Neuronal stem cell (in vitro differentiated cells): ENCODE measurements around the gene ZNF320.
"Not testable (repeated sequence)": the region's sequence is repeated elsewhere in the genome, so short reads cannot be mapped to it uniquely, and the experiment has no call there.

Experiments
- DNase-seq: peaks from one replicate; pipeline ENCODE4 v3.0.0-alpha.2; 2013; ENCODE audit warnings: low spot score
- H2AFZ ChIP-seq: one replicate; pipeline ENCODE4 v1.6.1; 2013; ENCODE audit warnings: mild to moderate bottlenecking, low read length, inconsistent platforms
- H2AK5ac ChIP-seq: 2 replicates; pipeline ENCODE4 v1.6.1; 2013; ENCODE audit warnings: low read depth, mild to moderate bottlenecking, inconsistent platforms, low read length, moderate library complexity, mixed read lengths
- H2BK120ac ChIP-seq: 2 replicates; pipeline ENCODE4 v1.6.1; 2013; ENCODE audit warnings: low read depth, mild to moderate bottlenecking, inconsistent platforms, low read length, moderate library complexity, mixed read lengths
- H2BK12ac ChIP-seq: one replicate; pipeline ENCODE4 v1.6.1; 2013; ENCODE audit warnings: low read length, inconsistent platforms
- H2BK15ac ChIP-seq: 2 replicates; pipeline ENCODE4 v1.6.1; 2013; ENCODE audit warnings: mild to moderate bottlenecking, low read length, inconsistent platforms, mixed read lengths
- H2BK5ac ChIP-seq: one replicate; pipeline ENCODE4 v1.6.1; 2013; ENCODE audit warnings: inconsistent platforms, mild to moderate bottlenecking, low read length, moderate library complexity
- H3K14ac ChIP-seq: one replicate; pipeline ENCODE4 v1.6.1; 2013; ENCODE audit warnings: low read length, inconsistent platforms
- H3K18ac ChIP-seq: 2 replicates; pipeline ENCODE4 v1.6.1; 2013; ENCODE audit warnings: low read length, inconsistent platforms
- H3K23ac ChIP-seq: 2 replicates; pipeline ENCODE4 v1.6.1; 2013; ENCODE audit warnings: low read depth, mild to moderate bottlenecking, mixed read lengths, low read length, inconsistent platforms; ENCODE audit not compliant: poor library complexity
- H3K27ac ChIP-seq: replicated peaks from 3 replicates; pipeline ENCODE4 v1.5.1; 2013; ENCODE audit warnings: low read length, inconsistent platforms
- H3K27me3 ChIP-seq, 3 experiments: 2 replicates each; pipeline ENCODE4 v1.6.1; 2013; ENCODE audit warnings: low read length in 3 of 3, mild to moderate bottlenecking in 2 of 3, inconsistent platforms in 1 of 3, low read depth in 1 of 3, mixed read lengths in 1 of 3, moderate library complexity in 1 of 3; ENCODE audit not compliant: control insufficient read depth in 3 of 3, insufficient read depth in 3 of 3
- H3K36me3 ChIP-seq, 2 donors: replicated peaks in 1 of 2; 2 replicates each; pipeline ENCODE4 v1.6.1; 2013; ENCODE audit warnings: low read length in 2 of 2; ENCODE audit not compliant: control insufficient read depth in 2 of 2, insufficient read depth in 2 of 2
- H3K4ac ChIP-seq: 2 replicates; pipeline ENCODE4 v1.6.1; 2013; ENCODE audit warnings: inconsistent platforms, mild to moderate bottlenecking, low read length, moderate library complexity
- H3K4me1 ChIP-seq, 2 donors: 1 replicate in 1 of 2; 2 replicates in 1 of 2; pipeline ENCODE4 v1.6.1; 2013; ENCODE audit warnings: low read length in 2 of 2, low read depth in 1 of 2; ENCODE audit not compliant: control insufficient read depth in 2 of 2, insufficient read depth in 1 of 2
- H3K4me2 ChIP-seq: one replicate; pipeline ENCODE4 v1.6.1; 2013; ENCODE audit warnings: mild to moderate bottlenecking, low read length, inconsistent platforms; ENCODE audit not compliant: insufficient read depth, poor library complexity, severe bottlenecking
- H3K4me3 ChIP-seq, 2 donors: 2 replicates each; pipeline ENCODE4 v1.5.1; 2013; ENCODE audit warnings: low read length in 2 of 2, mild to moderate bottlenecking in 2 of 2, inconsistent platforms in 1 of 2, moderate library complexity in 1 of 2
- H3K79me1 ChIP-seq: one replicate; pipeline ENCODE4 v1.6.1; 2013; ENCODE audit warnings: low read depth, mild to moderate bottlenecking, inconsistent platforms, low read length, moderate library complexity
- H3K9ac ChIP-seq: one replicate; pipeline ENCODE4 v1.6.1; 2013; ENCODE audit warnings: mild to moderate bottlenecking, low read depth, low read length, inconsistent platforms; ENCODE audit not compliant: poor library complexity
- H3K9me3 ChIP-seq, 2 donors: replicated peaks in 1 of 2; 2 replicates each; pipeline versions ENCODE3 to v1.6.1; 2013; ENCODE audit warnings: low read length in 2 of 2, mild to moderate bottlenecking in 2 of 2, inconsistent platforms in 1 of 2, low read depth in 1 of 2, mixed read lengths in 1 of 2, moderate library complexity in 1 of 2; ENCODE audit not compliant: control insufficient read depth in 2 of 2, insufficient read depth in 1 of 2
- H4K8ac ChIP-seq: one replicate; pipeline ENCODE4 v1.6.1; 2013; ENCODE audit warnings: low read depth, mild to moderate bottlenecking, inconsistent platforms, low read length, moderate library complexity
- H4K91ac ChIP-seq: one replicate; pipeline ENCODE4 v1.6.1; 2013; ENCODE audit warnings: low read length, low read depth, mild to moderate bottlenecking, inconsistent platforms; ENCODE audit not compliant: poor library complexity
- WGBS, 2 donors: extraction: QIAGEN DNeasy Blood & Tissue Kit; methylation state at CpG; one replicate each; pipeline ENCODE4 v1.1.7; 2013; ENCODE audit warnings: missing lambda C conversion rate in 2 of 2, mixed read lengths in 1 of 2; ENCODE audit not compliant: insufficient read length in 2 of 2, insufficient replicate concordance in 1 of 2; ENCODE audit errors: extremely low coverage in 2 of 2; 5-methylcytosine and 5-hydroxymethylcytosine counted together

Gene ZNF320

GRCh38 chr19:52871466-52871865 lies 26.0 kb downstream of the ZNF320 start:
- H2BK12ac ChIP-seq, result no peak overlapping the region
- H3K79me1 ChIP-seq, result no peaks in the 10 kb centered on the region
- H3K4me1 ChIP-seq, result no peaks in the 10 kb centered on the region
- H2AK5ac ChIP-seq, result no peak overlapping the region
- no peak overlapping the region for H2AFZ ChIP-seq
- no peak overlapping the region for H3K4me3 ChIP-seq
- no peak overlapping the region for H2BK5ac ChIP-seq
- H2BK15ac ChIP-seq, result no peak overlapping the region
- no peak overlapping the region for H3K27ac ChIP-seq
- H3K4me2 ChIP-seq, result no peak overlapping the region
- H4K8ac ChIP-seq, result no peak overlapping the region
- no CpG with 5 or more reads among the region's 3 CpGs for WGBS, 2 donors
- H3K4ac ChIP-seq, result no peak overlapping the region
- no peak overlapping the region for H2BK120ac ChIP-seq
- no peak overlapping the region for H3K23ac ChIP-seq
- no peaks in the 10 kb centered on the region for H3K27me3 ChIP-seq
- no peak overlapping the region for H3K9ac ChIP-seq
- H3K18ac ChIP-seq, result no peak overlapping the region
- peaks cover 0 to 8% of the 10 kb centered on the region in 2 donors for H3K9me3 ChIP-seq
- no peak overlapping the region for H4K91ac ChIP-seq
- DNase-seq, result no peak
- H3K36me3 ChIP-seq, result no peaks in the 10 kb centered on the region
- no peak overlapping the region for H3K14ac ChIP-seq

- not testable (repeated sequence) for H3K27me3 ChIP-seq, H2BK12ac ChIP-seq, DNase-seq, H3K4me1 ChIP-seq, H4K91ac ChIP-seq, H3K4me2 ChIP-seq, H3K36me3 ChIP-seq, H2BK120ac ChIP-seq, H3K4me3 ChIP-seq, H3K9me3 ChIP-seq, H3K14ac ChIP-seq, H2BK15ac ChIP-seq, H2AK5ac ChIP-seq, H3K9ac ChIP-seq, H3K23ac ChIP-seq, H3K79me1 ChIP-seq, H2AFZ ChIP-seq, H4K8ac ChIP-seq, H3K4ac ChIP-seq, H2BK5ac ChIP-seq, H3K27ac ChIP-seq, H3K18ac ChIP-seq
- WGBS, 2 donors, result no CpG with 5 or more reads among the region's 11 CpGs
These were observed 29.4 kb downstream of the ZNF320 start for GRCh38 chr19:52868031-52868430.

DNA sequence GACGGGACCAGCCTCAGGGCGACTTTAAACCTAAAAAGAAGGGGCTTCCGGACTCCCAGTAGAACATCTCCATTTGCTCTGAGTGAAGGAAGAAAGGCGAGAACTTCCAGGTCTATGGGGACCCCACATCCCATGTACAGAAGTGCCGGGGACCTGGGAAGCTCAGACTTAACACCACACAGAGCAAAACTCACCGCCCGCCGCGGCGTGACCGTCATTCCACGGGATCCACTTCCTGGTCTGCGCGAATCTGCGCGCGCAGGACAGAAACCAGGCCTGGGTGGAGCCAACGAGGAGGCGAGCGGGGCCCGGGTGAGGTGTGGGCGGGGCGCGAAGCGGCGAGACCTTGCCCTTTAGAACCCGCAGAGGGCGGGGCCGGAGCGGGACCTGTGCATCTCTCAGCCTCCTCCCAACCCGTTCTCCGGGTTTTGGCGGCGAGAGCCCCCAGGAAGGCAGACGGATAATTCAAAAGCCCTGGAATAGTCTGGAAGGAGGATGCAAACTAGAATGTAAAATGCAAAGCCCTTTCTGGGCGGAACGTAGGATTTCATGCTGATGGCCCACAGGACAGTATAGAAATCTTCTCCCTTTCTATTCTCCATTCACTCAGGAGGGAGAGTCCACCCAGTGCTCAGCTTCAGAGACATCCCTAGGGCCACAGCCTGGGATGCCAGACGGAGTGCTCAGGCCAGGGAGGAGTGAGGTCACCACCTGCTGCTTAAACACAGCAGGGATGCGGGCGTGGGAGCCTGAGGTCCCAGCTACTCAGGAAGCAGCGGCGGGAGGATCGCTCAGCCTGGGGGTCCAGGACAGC lies 39.9 kb downstream of the ZNF320 start, which contains the start of gene ZNF468:
Gene ZNF468, minus strand, starts transcription at position 242 of the 814 bp plus-strand sequence. CDS start 3,347 bp downstream, outside the sequence.
- H3K79me1 ChIP-seq, H2AK5ac ChIP-seq, H3K18ac ChIP-seq, H3K27me3 ChIP-seq, H2BK12ac ChIP-seq, H2BK15ac ChIP-seq, H3K27ac ChIP-seq, H2BK5ac ChIP-seq, H3K23ac ChIP-seq, H3K4me1 ChIP-seq, H3K4ac ChIP-seq, H3K14ac ChIP-seq, H2BK120ac ChIP-seq, H3K9ac ChIP-seq, H4K91ac ChIP-seq, H4K8ac ChIP-seq: not testable (repeated sequence)
- Histone ChIP-seq H3K4me3 (peak within 1 kb of the TSS; percentile 74 to 89), H2AFZ (peak within 1 kb of the TSS; percentile 93), H3K36me3 (peaks cover 4 to 22% of the 10 kb centered on the region in 2 donors), H3K4me2 (peak within 1 kb of the TSS; percentile 56), H3K9me3 (peaks cover 0 to 15% of the 10 kb centered on the region in 2 donors)
- WGBS, 2 donors, result no CpG with 5 or more reads among the region's 43 CpGs
- DNase-seq, result peak; percentile 42

- no CpG with 5 or more reads among the region's 31 CpGs for WGBS, 2 donors
- H3K27ac ChIP-seq, H3K27me3 ChIP-seq, H3K23ac ChIP-seq, H2BK12ac ChIP-seq, H2BK120ac ChIP-seq, DNase-seq, H3K79me1 ChIP-seq, H3K18ac ChIP-seq, H3K14ac ChIP-seq, H2AK5ac ChIP-seq, H3K9ac ChIP-seq, H3K4ac ChIP-seq, H2BK5ac ChIP-seq, H4K91ac ChIP-seq, H2BK15ac ChIP-seq, H4K8ac ChIP-seq, H3K4me1 ChIP-seq: not testable (repeated sequence)
- Histone ChIP-seq H3K9me3 (peaks cover 0 to 15% of the 10 kb centered on the region in 2 donors), H3K36me3 (peaks cover 4 to 30% of the 10 kb centered on the region in 2 donors), H3K4me3 (peak overlapping the region; percentile 74 to 89), H3K4me2 (peak overlapping the region; percentile 45), H2AFZ (peak overlapping the region; percentile 93)
These were observed 40.7 kb downstream of the ZNF320 start for GRCh38 chr19:52856540-52857377.
